GM06990 (cell line): Measurements from ENCODE around the gene KLHL29.

Source experiments
- DNase-seq: peaks from one replicate; pipeline ENCODE4 v3.0.0-alpha.2; 2011; ENCODE audit not compliant: insufficient read length; ENCODE audit errors: extremely low read depth
- H3K27me3 ChIP-seq: replicated peaks from 2 replicates; pipeline ENCODE4 v1.6.0; 2011; ENCODE audit warnings: low read length; ENCODE audit not compliant: control insufficient read depth, insufficient read depth
- H3K36me3 ChIP-seq: 2 replicates; pipeline ENCODE4 v1.5.1; 2011; ENCODE audit warnings: low read length; ENCODE audit not compliant: control insufficient read depth, insufficient read depth
- H3K4me3 ChIP-seq: replicated peaks from 2 replicates; pipeline ENCODE4 v1.5.1; 2011; ENCODE audit warnings: low read depth, mild to moderate bottlenecking, control low read depth, low read length
- TF ChIP-seq, protein P1 (sequence below): IDR thresholded peaks from 2 replicates; pipeline ENCODE4 v1.5.1; 2011; ENCODE audit warnings: low read length, control low read depth, mild to moderate bottlenecking, inconsistent platforms; ENCODE audit not compliant: insufficient read depth, poor library complexity, severe bottlenecking

The KLHL29 gene

GRCh38 chr2:23669413-23670244 lies 284.6 kb downstream of the KLHL29 start:
- no peak overlapping the region for H3K4me3 ChIP-seq
- TF ChIP-seq, protein P1, sequence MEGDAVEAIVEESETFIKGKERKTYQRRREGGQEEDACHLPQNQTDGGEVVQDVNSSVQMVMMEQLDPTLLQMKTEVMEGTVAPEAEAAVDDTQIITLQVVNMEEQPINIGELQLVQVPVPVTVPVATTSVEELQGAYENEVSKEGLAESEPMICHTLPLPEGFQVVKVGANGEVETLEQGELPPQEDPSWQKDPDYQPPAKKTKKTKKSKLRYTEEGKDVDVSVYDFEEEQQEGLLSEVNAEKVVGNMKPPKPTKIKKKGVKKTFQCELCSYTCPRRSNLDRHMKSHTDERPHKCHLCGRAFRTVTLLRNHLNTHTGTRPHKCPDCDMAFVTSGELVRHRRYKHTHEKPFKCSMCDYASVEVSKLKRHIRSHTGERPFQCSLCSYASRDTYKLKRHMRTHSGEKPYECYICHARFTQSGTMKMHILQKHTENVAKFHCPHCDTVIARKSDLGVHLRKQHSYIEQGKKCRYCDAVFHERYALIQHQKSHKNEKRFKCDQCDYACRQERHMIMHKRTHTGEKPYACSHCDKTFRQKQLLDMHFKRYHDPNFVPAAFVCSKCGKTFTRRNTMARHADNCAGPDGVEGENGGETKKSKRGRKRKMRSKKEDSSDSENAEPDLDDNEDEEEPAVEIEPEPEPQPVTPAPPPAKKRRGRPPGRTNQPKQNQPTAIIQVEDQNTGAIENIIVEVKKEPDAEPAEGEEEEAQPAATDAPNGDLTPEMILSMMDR: no peak
- DNase-seq: no peak
- H3K36me3 ChIP-seq: no peaks in the 10 kb centered on the region
- H3K27me3 ChIP-seq: no peaks in the 10 kb centered on the region

DNA sequence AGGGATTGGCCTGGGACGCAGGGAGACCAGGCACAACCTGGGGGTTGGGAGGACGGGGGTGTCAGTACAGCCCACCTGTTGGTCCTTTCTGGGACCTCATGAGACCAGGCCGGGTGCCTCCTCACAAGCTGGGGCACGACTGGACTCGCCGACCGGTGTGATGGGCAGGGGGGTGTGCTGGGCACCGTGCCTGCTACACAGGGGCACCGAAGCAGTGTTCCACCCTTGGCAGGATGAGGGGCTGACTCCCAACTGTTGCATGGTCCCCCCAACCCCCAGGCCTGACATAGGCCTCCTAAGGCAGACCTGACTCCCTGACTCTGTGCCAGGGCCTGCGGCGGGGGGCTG lies 285.2 kb downstream of the KLHL29 start:
- H3K27me3 ChIP-seq: no peaks in the 10 kb centered on the region
- no peaks in the 10 kb centered on the region for H3K36me3 ChIP-seq
- DNase-seq: no peak
- TF ChIP-seq, protein P1: no peak
- H3K4me3 ChIP-seq: no peak overlapping the region

GRCh38 chr2:23673082-23673481 lies 288.1 kb downstream of the KLHL29 start:
- TF ChIP-seq, protein P1: no peak
- no peak for DNase-seq

DNA sequence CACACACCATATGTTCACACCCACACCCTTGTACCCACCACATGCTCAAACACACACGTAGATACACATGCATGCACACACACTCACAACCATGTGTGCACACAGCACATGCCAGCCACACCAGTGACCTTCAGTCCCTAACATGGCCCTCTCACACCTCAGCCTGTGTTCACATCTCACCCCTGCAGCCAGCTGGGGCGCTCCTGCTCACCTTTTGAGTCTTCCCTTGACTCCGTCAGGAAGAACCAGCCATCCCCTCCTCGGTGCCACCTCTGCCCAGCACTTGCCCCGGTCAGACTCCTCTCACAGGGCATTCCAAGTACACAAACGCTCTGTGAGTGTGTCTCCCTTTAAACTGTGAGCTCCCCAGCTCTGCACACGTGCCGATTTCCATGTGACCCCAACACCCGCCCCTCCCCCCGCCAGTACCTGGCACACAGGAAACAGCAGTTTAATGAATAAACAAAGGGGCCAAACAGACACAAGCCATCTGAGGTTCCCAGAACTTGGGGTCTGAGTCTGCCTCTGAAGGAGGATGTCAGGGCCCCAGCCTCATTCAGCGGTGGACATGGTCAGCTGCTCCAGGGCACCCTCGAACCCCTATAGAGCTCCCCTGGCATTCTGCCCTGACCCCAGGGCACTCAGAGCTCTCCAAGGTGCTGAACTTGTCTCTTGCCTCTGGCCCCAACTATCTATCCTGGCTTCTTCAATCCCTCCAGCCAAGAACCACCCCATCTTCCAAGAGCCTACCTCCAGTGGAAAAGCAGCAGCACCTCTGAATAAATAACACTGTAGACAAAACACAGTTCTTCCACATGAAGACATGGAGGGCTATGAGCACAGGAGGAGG lies 289.1 kb downstream of the KLHL29 start:
- no peak for DNase-seq
- TF ChIP-seq, protein P1: no peak
- Histone ChIP-seq H3K36me3 (no peaks in the 10 kb centered on the region), H3K4me3 (no peak overlapping the region), H3K27me3 (no peaks in the 10 kb centered on the region)

More at GRCh38 chr2:23673082-23673481, 288.1 kb downstream of the KLHL29 start:
- no peaks in the 10 kb centered on the region for H3K27me3 ChIP-seq
- H3K36me3 ChIP-seq: no peaks in the 10 kb centered on the region
- H3K4me3 ChIP-seq: no peak overlapping the region

DNA sequence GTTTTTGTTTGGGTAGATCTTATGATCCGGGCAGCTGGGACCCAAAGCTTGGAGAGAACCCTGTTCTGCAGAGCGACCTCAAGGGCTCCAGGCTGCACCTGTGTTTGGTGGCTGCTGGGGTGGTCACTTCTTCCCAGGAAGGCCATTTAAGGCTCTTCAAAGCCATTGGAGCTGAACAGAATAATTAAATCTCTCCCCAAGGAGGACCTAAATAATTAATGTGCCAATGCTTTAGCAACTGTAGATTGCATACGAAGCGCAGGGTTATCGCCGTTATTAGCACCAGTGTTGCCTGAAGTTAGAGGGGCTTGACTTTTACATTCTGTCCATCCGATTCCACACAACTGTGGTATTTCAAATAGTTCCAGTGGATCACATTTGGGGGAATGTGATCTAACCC lies 290.5 kb downstream of the KLHL29 start:
- no peaks in the 10 kb centered on the region for H3K27me3 ChIP-seq

More for the DNA sequence above, 290.5 kb downstream of the KLHL29 start:
- no peak for DNase-seq
- TF ChIP-seq, protein P1: no peak
- Histone ChIP-seq H3K36me3 (no peaks in the 10 kb centered on the region), H3K4me3 (no peak overlapping the region)
